ENCODE results near the gene LRRC4C. TPM values are rescaled to one million over a fixed set of nuclear protein-coding genes. Genes with fewer than 3 reads are reported as not detected.

LRRC4C gene
- total RNA-seq, 1 experiment from 2014 or later, result 0.72 TPM

DNA sequence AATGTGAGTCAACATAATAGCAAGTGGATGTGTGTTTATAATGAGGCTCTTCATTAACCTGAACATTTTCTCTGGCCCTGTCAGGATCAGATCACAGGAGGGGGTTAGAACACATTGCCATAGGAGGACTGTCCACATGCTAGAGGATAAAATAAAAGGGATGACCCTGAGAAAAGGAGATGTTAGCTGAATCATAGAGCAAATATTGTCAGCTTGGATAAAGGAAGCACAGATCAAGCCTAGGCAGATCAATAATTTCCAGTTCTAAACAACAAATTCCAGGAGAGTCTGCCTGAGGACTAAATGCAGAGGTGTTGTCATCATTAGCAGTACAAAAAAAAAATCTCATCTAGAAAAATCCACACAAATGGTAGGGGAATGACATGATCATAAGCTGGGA, 337.9 kb downstream of the LRRC4C start:
- H3K4me3 Mint-ChIP-seq, result no peak overlapping the region
- no peaks in the 10 kb centered on the region for H3K27me3 Mint-ChIP-seq (ENCODE audit: low read depth)
- peaks cover 38% of the 10 kb centered on the region for H3K4me1 Mint-ChIP-seq
- no peak overlapping the region for H3K27ac Mint-ChIP-seq
- no peak for ATAC-seq
- ChIA-PET POLR2A (no interaction called here), CTCF (no interaction called here)
- DNase-seq (ENCODE audit: low spot score), result no peak
- TF ChIP-seq MXD4 (CRISPR knock-in tag; IDR thresholded peaks at IDR 0.05; ENCODE audit: borderline replicate concordance) (no peak), GRHL2 (CRISPR knock-in tag; IDR thresholded peaks at IDR 0.05; ENCODE audit: insufficient replicate concordance, severe bottlenecking) (no peak), SMAD3 (CRISPR knock-in tag; IDR thresholded peaks at IDR 0.05; ENCODE audit: borderline replicate concordance) (no peak), NFE2L1 (CRISPR knock-in tag; IDR thresholded peaks at IDR 0.05) (no peak), OVOL2 (CRISPR knock-in tag; IDR thresholded peaks at IDR 0.05; ENCODE audit: borderline replicate concordance) (no peak), ETV6 (CRISPR knock-in tag; IDR thresholded peaks at IDR 0.05) (no peak), NFYB (CRISPR knock-in tag; conservative IDR thresholded peaks at IDR 0.05; ENCODE audit: low read depth) (no peak), NFATC4 (CRISPR knock-in tag; IDR thresholded peaks at IDR 0.05) (no peak), ZNF317 (CRISPR knock-in tag; IDR thresholded peaks at IDR 0.05; ENCODE audit: borderline replicate concordance, low read depth) (no peak), ZNF219 (CRISPR knock-in tag; IDR thresholded peaks at IDR 0.05; ENCODE audit: borderline replicate concordance) (no peak), SMAD4 (CRISPR knock-in tag; IDR thresholded peaks at IDR 0.05) (no peak), ZNF232 (CRISPR knock-in tag; IDR thresholded peaks at IDR 0.05) (no peak)
- TF ChIP-seq, protein P1, sequence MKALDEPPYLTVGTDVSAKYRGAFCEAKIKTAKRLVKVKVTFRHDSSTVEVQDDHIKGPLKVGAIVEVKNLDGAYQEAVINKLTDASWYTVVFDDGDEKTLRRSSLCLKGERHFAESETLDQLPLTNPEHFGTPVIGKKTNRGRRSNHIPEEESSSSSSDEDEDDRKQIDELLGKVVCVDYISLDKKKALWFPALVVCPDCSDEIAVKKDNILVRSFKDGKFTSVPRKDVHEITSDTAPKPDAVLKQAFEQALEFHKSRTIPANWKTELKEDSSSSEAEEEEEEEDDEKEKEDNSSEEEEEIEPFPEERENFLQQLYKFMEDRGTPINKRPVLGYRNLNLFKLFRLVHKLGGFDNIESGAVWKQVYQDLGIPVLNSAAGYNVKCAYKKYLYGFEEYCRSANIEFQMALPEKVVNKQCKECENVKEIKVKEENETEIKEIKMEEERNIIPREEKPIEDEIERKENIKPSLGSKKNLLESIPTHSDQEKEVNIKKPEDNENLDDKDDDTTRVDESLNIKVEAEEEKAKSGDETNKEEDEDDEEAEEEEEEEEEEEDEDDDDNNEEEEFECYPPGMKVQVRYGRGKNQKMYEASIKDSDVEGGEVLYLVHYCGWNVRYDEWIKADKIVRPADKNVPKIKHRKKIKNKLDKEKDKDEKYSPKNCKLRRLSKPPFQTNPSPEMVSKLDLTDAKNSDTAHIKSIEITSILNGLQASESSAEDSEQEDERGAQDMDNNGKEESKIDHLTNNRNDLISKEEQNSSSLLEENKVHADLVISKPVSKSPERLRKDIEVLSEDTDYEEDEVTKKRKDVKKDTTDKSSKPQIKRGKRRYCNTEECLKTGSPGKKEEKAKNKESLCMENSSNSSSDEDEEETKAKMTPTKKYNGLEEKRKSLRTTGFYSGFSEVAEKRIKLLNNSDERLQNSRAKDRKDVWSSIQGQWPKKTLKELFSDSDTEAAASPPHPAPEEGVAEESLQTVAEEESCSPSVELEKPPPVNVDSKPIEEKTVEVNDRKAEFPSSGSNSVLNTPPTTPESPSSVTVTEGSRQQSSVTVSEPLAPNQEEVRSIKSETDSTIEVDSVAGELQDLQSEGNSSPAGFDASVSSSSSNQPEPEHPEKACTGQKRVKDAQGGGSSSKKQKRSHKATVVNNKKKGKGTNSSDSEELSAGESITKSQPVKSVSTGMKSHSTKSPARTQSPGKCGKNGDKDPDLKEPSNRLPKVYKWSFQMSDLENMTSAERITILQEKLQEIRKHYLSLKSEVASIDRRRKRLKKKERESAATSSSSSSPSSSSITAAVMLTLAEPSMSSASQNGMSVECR (CRISPR knock-in tag; IDR thresholded peaks at IDR 0.05; ENCODE audit: borderline replicate concordance), result no peak
- TF ChIP-seq, protein P2, sequence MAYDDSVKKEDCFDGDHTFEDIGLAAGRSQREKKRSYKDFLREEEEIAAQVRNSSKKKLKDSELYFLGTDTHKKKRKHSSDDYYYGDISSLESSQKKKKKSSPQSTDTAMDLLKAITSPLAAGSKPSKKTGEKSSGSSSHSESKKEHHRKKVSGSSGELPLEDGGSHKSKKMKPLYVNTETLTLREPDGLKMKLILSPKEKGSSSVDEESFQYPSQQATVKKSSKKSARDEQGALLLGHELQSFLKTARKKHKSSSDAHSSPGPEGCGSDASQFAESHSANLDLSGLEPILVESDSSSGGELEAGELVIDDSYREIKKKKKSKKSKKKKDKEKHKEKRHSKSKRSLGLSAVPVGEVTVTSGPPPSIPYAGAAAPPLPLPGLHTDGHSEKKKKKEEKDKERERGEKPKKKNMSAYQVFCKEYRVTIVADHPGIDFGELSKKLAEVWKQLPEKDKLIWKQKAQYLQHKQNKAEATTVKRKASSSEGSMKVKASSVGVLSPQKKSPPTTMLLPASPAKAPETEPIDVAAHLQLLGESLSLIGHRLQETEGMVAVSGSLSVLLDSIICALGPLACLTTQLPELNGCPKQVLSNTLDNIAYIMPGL (CRISPR knock-in tag; IDR thresholded peaks at IDR 0.05), result no peak
- TF ChIP-seq, protein P3, sequence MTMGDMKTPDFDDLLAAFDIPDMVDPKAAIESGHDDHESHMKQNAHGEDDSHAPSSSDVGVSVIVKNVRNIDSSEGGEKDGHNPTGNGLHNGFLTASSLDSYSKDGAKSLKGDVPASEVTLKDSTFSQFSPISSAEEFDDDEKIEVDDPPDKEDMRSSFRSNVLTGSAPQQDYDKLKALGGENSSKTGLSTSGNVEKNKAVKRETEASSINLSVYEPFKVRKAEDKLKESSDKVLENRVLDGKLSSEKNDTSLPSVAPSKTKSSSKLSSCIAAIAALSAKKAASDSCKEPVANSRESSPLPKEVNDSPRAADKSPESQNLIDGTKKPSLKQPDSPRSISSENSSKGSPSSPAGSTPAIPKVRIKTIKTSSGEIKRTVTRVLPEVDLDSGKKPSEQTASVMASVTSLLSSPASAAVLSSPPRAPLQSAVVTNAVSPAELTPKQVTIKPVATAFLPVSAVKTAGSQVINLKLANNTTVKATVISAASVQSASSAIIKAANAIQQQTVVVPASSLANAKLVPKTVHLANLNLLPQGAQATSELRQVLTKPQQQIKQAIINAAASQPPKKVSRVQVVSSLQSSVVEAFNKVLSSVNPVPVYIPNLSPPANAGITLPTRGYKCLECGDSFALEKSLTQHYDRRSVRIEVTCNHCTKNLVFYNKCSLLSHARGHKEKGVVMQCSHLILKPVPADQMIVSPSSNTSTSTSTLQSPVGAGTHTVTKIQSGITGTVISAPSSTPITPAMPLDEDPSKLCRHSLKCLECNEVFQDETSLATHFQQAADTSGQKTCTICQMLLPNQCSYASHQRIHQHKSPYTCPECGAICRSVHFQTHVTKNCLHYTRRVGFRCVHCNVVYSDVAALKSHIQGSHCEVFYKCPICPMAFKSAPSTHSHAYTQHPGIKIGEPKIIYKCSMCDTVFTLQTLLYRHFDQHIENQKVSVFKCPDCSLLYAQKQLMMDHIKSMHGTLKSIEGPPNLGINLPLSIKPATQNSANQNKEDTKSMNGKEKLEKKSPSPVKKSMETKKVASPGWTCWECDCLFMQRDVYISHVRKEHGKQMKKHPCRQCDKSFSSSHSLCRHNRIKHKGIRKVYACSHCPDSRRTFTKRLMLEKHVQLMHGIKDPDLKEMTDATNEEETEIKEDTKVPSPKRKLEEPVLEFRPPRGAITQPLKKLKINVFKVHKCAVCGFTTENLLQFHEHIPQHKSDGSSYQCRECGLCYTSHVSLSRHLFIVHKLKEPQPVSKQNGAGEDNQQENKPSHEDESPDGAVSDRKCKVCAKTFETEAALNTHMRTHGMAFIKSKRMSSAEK (CRISPR knock-in tag; IDR thresholded peaks at IDR 0.05; ENCODE audit: borderline replicate concordance), result no peak
- 0 out of 2 replicates have a peak, but pooled peaks cover 2% of the 10 kb centered on the region for H3K36me3 Mint-ChIP-seq
- H3K9me3 Mint-ChIP-seq, result 0 out of 2 replicates have a peak, but pooled peaks cover 9% of the 10 kb centered on the region

GRCh38 chr11:41119484-41119883, 340.0 kb downstream of the LRRC4C start:
- Mint-ChIP-seq H3K9me3 (0 out of 2 replicates have a peak, but pooled peaks cover 9% of the 10 kb centered on the region), H3K27me3 (ENCODE audit: low read depth) (no peaks in the 10 kb centered on the region), H3K36me3 (0 out of 2 replicates have a peak, but pooled peaks cover 2% of the 10 kb centered on the region), H3K4me1 (peaks cover 56% of the 10 kb centered on the region), H3K4me3 (no peak overlapping the region), H3K27ac (no peak overlapping the region)
- no peak for ATAC-seq
- no peak for DNase-seq (ENCODE audit: low spot score)
- POLR2A ChIA-PET, result no interaction called here
- CTCF ChIA-PET, result no interaction called here
- TF ChIP-seq ZNF263 (CRISPR knock-in tag; IDR thresholded peaks at IDR 0.05; ENCODE audit: low read depth) (no peak), FOXP1 (CRISPR knock-in tag; IDR thresholded peaks at IDR 0.05; ENCODE audit: borderline replicate concordance) (no peak), FOXK1 (CRISPR knock-in tag; IDR thresholded peaks at IDR 0.05) (no peak), CBFB (CRISPR knock-in tag; IDR thresholded peaks at IDR 0.05; ENCODE audit: low read depth) (no peak), HMGA2 (CRISPR knock-in tag; IDR thresholded peaks at IDR 0.05) (no peak), GABPB1 (CRISPR knock-in tag; IDR thresholded peaks at IDR 0.05) (no peak)
- TF ChIP-seq, protein P3 (CRISPR knock-in tag; IDR thresholded peaks at IDR 0.05; ENCODE audit: borderline replicate concordance), result no peak
- TF ChIP-seq, protein P4, sequence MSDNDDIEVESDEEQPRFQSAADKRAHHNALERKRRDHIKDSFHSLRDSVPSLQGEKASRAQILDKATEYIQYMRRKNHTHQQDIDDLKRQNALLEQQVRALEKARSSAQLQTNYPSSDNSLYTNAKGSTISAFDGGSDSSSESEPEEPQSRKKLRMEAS (CRISPR knock-in tag; IDR thresholded peaks at IDR 0.05), result no peak
